Right atrium auricular region (tissue), 2 donors: ENCODE measurements around the gene TSKS. TPM values are rescaled to one million over a fixed set of nuclear protein-coding genes. Genes with fewer than 3 reads are reported as not detected.
A peak's percentile ranks its signal among the peaks of the same experiment; 100 is the strongest.

Experiments
- DNase-seq: peaks from one replicate; pipeline ENCODE4 v3.0.0-alpha.2; 2019; ENCODE audit warnings: low spot score
- H3K27ac ChIP-seq, 2 donors: fragments of 200-600 bp; sonication (generic); 1 replicate in 1 of 2; 2 replicates in 1 of 2; pipeline ENCODE4 v1.5.1; 2016 to 2019
- H3K27me3 ChIP-seq, 2 donors: fragments of 200-600 bp; sonication (generic); one replicate each; pipeline versions ENCODE4 v1.5.1 to v1.6.0; 2017 to 2019
- H3K36me3 ChIP-seq: fragments of 200-600 bp; sonication (generic); one replicate; pipeline ENCODE4 v1.5.1; 2016
- H3K4me1 ChIP-seq, 2 donors: fragments of 200-600 bp; sonication (generic); one replicate each; pipeline versions ENCODE4 v1.5.1 to v1.6.0; 2017 to 2019
- H3K4me3 ChIP-seq, 2 donors: fragments of 200-600 bp; sonication (generic); 1 replicate in 1 of 2; 2 replicates in 1 of 2; pipeline ENCODE4 v1.5.1; 2017 to 2019; ENCODE audit warnings: mild to moderate bottlenecking in 1 of 2, moderate library complexity in 1 of 2
- H3K9me3 ChIP-seq, 2 donors: fragments of 200-600 bp; sonication (generic); one replicate each; pipeline ENCODE4 v1.5.1; 2019
- total RNA-seq, 2 donors: library from RNA; depleted of rRNA; stranded (reverse); fragments of >200 nt; gene quantifications; one replicate each; pipeline ENCODE4 v1.1.0, GENCODE V29; 2016
- TF ChIP-seq, protein P1 (sequence below), 2 donors: fragments of 200-600 bp; sonication (generic); IDR thresholded peaks; one replicate each; pipeline ENCODE4 v1.5.1; 2019; ENCODE audit warnings: antibody characterized with exemption in 2 of 2

TSKS gene
- total RNA-seq, 2 donors from 2014 or later, result 0.28 to 0.96 TPM

DNA sequence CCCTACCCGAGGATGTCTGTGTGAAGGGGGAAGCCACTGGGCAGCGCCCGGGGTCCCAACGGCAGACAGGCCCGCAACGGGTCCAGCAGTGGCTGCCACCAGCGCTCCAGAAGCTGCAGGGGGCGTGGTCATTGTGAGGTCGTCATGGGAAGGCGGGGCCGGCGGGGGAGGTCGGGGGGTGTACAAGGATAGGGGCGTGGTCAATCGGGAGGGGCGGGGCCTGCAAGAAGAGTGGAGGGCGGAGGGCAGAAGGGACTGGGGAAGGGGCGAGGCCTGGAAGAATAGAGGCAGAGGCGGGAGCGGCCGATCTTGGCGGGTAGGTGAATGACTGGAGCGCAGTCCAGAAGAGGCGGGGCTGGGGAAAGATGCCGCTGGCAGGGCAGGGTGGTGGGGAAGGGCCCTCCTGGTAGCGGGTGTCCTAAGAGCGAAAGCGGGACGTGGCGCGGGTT lies 45.6 kb upstream of the TSKS start:
- TF ChIP-seq, protein P1, sequence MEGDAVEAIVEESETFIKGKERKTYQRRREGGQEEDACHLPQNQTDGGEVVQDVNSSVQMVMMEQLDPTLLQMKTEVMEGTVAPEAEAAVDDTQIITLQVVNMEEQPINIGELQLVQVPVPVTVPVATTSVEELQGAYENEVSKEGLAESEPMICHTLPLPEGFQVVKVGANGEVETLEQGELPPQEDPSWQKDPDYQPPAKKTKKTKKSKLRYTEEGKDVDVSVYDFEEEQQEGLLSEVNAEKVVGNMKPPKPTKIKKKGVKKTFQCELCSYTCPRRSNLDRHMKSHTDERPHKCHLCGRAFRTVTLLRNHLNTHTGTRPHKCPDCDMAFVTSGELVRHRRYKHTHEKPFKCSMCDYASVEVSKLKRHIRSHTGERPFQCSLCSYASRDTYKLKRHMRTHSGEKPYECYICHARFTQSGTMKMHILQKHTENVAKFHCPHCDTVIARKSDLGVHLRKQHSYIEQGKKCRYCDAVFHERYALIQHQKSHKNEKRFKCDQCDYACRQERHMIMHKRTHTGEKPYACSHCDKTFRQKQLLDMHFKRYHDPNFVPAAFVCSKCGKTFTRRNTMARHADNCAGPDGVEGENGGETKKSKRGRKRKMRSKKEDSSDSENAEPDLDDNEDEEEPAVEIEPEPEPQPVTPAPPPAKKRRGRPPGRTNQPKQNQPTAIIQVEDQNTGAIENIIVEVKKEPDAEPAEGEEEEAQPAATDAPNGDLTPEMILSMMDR (IDR thresholded peaks at IDR 0.05), result no peak
- Histone ChIP-seq H3K27me3 (no peaks in the 10 kb centered on the region), H3K9me3 (no peaks in the 10 kb centered on the region), H3K27ac (peak overlapping the region; percentile 83 to 93), H3K4me3 (peak overlapping the region; percentile 62 to 75), H3K36me3 (peaks cover 28% of the 10 kb centered on the region), H3K4me1 (peaks cover 0 to 25% of the 10 kb centered on the region in 2 donors)
- peak; percentile 95 for DNase-seq

DNA sequence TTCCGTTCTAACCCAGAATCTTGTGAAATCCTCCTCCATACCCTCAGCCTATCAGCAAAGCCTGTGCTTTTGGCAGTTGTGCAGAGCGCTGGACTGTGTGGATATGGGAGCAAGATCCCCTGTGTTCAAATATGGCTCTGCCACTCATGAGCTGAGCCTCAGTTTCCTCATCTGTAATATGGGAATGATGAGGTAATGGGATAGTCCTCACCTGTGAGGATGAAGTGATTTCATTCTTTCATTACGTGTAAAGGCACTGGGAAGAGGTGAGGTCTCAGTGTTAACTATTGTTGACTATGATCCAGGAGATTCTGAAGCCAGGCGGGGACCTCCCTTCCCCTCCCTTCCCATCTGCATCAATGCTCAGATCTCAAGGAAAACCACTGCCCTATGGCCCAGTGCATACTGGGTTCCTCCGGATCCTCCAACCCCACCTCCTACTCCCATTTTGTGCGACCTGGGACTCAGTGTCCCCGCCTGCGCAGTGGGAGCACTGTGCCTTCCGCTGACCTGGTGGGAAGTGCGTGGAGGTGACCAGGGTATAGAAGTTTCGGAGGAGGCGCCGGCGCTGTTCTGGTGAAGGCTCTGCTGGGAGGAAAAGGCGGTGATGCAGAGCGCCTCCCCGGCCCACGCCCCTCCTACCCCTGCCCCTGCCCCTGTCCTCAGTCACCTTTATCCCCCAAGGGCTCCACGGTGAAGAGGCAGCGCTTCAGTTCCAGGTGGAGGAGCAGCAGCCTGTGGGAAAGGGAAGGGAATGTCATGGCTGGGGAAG lies 45.0 kb upstream of the TSKS start:
- Histone ChIP-seq H3K36me3 (peaks cover 34% of the 10 kb centered on the region), H3K27me3 (no peaks in the 10 kb centered on the region), H3K4me1 (peaks cover 0 to 24% of the 10 kb centered on the region in 2 donors), H3K4me3 (peak overlapping the region in 1 of 2 donors; percentile 62), H3K9me3 (no peaks in the 10 kb centered on the region), H3K27ac (peak overlapping the region; percentile 83 to 93)
- TF ChIP-seq, protein P1 (IDR thresholded peaks at IDR 0.05), result no peak
- DNase-seq, result no peak

GRCh38 chr19:49807058-49807903 lies 44.2 kb upstream of the TSKS start:
- Histone ChIP-seq H3K27me3 (no peaks in the 10 kb centered on the region), H3K27ac (no peak overlapping the region), H3K36me3 (peaks cover 38% of the 10 kb centered on the region), H3K4me1 (peaks cover 0 to 22% of the 10 kb centered on the region in 2 donors), H3K9me3 (no peaks in the 10 kb centered on the region), H3K4me3 (no peak overlapping the region)
- TF ChIP-seq, protein P1 (IDR thresholded peaks at IDR 0.05), result no peak
- DNase-seq, result no peak

- Histone ChIP-seq H3K4me1 (peaks cover 0 to 26% of the 10 kb centered on the region in 2 donors), H3K27ac (no peak overlapping the region), H3K9me3 (no peaks in the 10 kb centered on the region), H3K27me3 (no peaks in the 10 kb centered on the region), H3K36me3 (peaks cover 40% of the 10 kb centered on the region), H3K4me3 (no peak overlapping the region)
- TF ChIP-seq, protein P1 (IDR thresholded peaks at IDR 0.05), result no peak
- no peak for DNase-seq
Observed at GRCh38 chr19:49806620-49806959, 43.5 kb upstream of the TSKS start.

GRCh38 chr19:49805822-49806619 lies 42.9 kb upstream of the TSKS start:
- Histone ChIP-seq H3K9me3 (no peaks in the 10 kb centered on the region), H3K36me3 (peaks cover 45% of the 10 kb centered on the region), H3K4me1 (peaks cover 0 to 26% of the 10 kb centered on the region in 2 donors), H3K4me3 (no peak overlapping the region), H3K27ac (no peak overlapping the region), H3K27me3 (no peaks in the 10 kb centered on the region)
- no peak for DNase-seq
- TF ChIP-seq, protein P1 (IDR thresholded peaks at IDR 0.05), result no peak
